ENCODE results near the gene MRPS31. TPM values are rescaled to one million over a fixed set of nuclear protein-coding genes. Genes with fewer than 3 reads are reported as not detected.
"Not testable (repeated sequence)": the region's sequence is repeated elsewhere in the genome, so short reads cannot be mapped to it uniquely, and the experiment has no call there.

Gene MRPS31
- total and polyA plus RNA-seq, 3 experiments from 2014 or later, result 36.7 to 44.2 (median 38.6) TPM

DNA sequence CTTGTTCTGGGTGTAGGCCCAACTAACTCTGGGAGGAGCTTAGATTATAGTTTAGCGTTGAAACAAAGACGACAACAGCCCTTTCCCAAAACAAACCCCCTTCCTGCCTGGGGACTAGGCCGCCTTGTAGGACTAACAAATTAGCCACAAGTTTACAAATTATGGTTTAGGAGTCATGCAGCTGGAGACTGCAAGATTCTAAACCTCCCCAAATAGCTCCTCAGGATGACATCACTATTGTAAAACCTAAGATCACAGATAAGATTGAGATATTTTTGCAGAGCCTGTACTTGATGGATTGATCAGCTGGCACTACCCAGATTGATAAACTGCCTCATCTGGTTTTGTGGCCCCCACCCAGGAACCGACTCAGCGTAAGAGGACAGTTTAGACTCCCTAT lies 16.1 kb upstream of the MRPS31 start:
- Mint-ChIP-seq H3K4me3 (peak overlapping the region in 5 of 7 donors; percentile 21 to 83 (median 57)), H3K36me3 (peaks cover 0 to 1% (median 0%) of the 10 kb centered on the region in 3 donors), H3K4me1 (peaks cover 14 to 43% (median 40%) of the 10 kb centered on the region in 3 donors), H3K27ac (peak overlapping the region in 2 of 8 donors; percentile 52 to 84), H3K9me3 (no peaks in the 10 kb centered on the region), H3K27me3 (peaks cover 0 to 2% of the 10 kb centered on the region in 2 donors)
- no peak overlapping the region for H3K4me3 ChIP-seq (ENCODE audit: low read length)
- H3K9me3 ChIP-seq (ENCODE audit: low read length), result no peaks in the 10 kb centered on the region
- POLR2A ChIA-PET, result no interaction called here
- H3K4me1 ChIP-seq (ENCODE audit: insufficient read depth, low read length), result peaks cover 7% of the 10 kb centered on the region
- no peak overlapping the region for H3K27ac ChIP-seq (ENCODE audit: low read depth, low read length)
- CTCF ChIA-PET, result interaction anchor here (1.4 to 3.1 kb wide), 2 partner anchors 10 to 134 kb away, joined by 8 to 10 read pairs; no protein-coding TSS in a partner anchor
- DNase-seq, result no peak
- H3K27me3 ChIP-seq (ENCODE audit: insufficient read depth, low read length, poor library complexity, severe bottlenecking), result no peaks in the 10 kb centered on the region
- no peaks in the 10 kb centered on the region for H3K36me3 ChIP-seq (ENCODE audit: insufficient read depth, low read length)

DNA sequence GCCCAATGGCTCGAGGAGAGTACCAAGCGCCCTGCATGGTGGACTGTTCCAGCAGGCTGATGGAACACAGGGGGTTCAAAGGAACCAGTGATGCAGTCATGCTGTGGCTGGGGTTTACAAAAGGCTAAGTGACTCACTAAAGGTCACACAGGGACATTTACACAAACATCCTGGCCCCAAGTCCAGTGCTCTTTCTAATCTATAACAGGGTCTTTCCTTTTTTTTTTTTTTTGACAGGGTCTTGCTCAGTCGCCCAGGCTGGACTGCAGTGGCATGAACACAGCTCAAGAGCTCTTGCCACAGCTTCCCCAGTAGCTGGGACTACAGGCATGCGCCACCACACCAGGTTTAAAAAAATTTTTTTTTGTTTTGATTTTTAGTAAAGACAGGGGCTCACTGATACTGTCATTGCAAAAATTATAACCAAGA lies 15.6 kb upstream of the MRPS31 start:
- Mint-ChIP-seq H3K27me3 (peaks cover 0 to 2% of the 10 kb centered on the region in 2 donors), H3K27ac (peak overlapping the region in 2 of 8 donors; percentile 51), H3K9me3 (no peaks in the 10 kb centered on the region), H3K4me1 (peaks cover 10 to 38% (median 35%) of the 10 kb centered on the region in 3 donors), H3K4me3 (peak overlapping the region in 1 of 7 donors; percentile 85), H3K36me3 (peaks cover 0 to 1% (median 0%) of the 10 kb centered on the region in 3 donors)
- H3K27me3 ChIP-seq (ENCODE audit: insufficient read depth, low read length, poor library complexity, severe bottlenecking), result no peaks in the 10 kb centered on the region
- POLR2A ChIA-PET, result no interaction called here
- no peaks in the 10 kb centered on the region for H3K9me3 ChIP-seq (ENCODE audit: low read length)
- peaks cover 7% of the 10 kb centered on the region for H3K4me1 ChIP-seq (ENCODE audit: insufficient read depth, low read length)
- H3K36me3 ChIP-seq (ENCODE audit: insufficient read depth, low read length), result no peaks in the 10 kb centered on the region
- no peak overlapping the region for H3K4me3 ChIP-seq (ENCODE audit: low read length)
- CTCF ChIA-PET, result interaction anchor here (1.4 to 3.1 kb wide), 2 partner anchors 9 to 135 kb away, joined by 8 to 10 read pairs; no protein-coding TSS in a partner anchor
- no peak overlapping the region for H3K27ac ChIP-seq (ENCODE audit: low read depth, low read length)
- no peak for DNase-seq

- POLR2A ChIA-PET, result no interaction called here
- Mint-ChIP-seq H3K4me3 (no peak overlapping the region), H3K27ac (no peak overlapping the region), H3K9me3 (no peaks in the 10 kb centered on the region), H3K4me1 (peaks cover 0 to 22% (median 21%) of the 10 kb centered on the region in 3 donors), H3K36me3 (no peaks in the 10 kb centered on the region), H3K27me3 (peaks cover 0 to 2% of the 10 kb centered on the region in 2 donors)
- Histone ChIP-seq H3K4me3 (ENCODE audit: low read length) (no peak overlapping the region), H3K27ac (ENCODE audit: low read depth, low read length) (no peak overlapping the region), H3K27me3 (ENCODE audit: insufficient read depth, low read length, poor library complexity, severe bottlenecking) (no peaks in the 10 kb centered on the region), H3K4me1 (ENCODE audit: insufficient read depth, low read length) (peaks cover 7% of the 10 kb centered on the region), H3K9me3 (ENCODE audit: low read length) (no peaks in the 10 kb centered on the region), H3K36me3 (ENCODE audit: insufficient read depth, low read length) (no peaks in the 10 kb centered on the region)
- no peak for DNase-seq
- CTCF ChIA-PET, result no interaction called here
Observed at GRCh38 chr13:40784540-40784939, 13.6 kb upstream of the MRPS31 start.

GRCh38 chr13:40782971-40783370 lies 12.0 kb upstream of the MRPS31 start:
- H3K36me3 ChIP-seq (ENCODE audit: insufficient read depth, low read length); H3K9me3 ChIP-seq (ENCODE audit: low read length); H3K27ac ChIP-seq (ENCODE audit: low read depth, low read length); H3K36me3 Mint-ChIP-seq; POLR2A ChIA-PET; H3K4me3 Mint-ChIP-seq; H3K27me3 Mint-ChIP-seq; DNase-seq; CTCF ChIA-PET; H3K4me1 ChIP-seq (ENCODE audit: insufficient read depth, low read length); H3K27ac Mint-ChIP-seq; H3K9me3 Mint-ChIP-seq; H3K4me3 ChIP-seq (ENCODE audit: low read length); H3K27me3 ChIP-seq (ENCODE audit: insufficient read depth, low read length, poor library complexity, severe bottlenecking): not testable (repeated sequence)
- peaks cover 0 to 21% (median 19%) of the 10 kb centered on the region in 3 donors for H3K4me1 Mint-ChIP-seq

DNA sequence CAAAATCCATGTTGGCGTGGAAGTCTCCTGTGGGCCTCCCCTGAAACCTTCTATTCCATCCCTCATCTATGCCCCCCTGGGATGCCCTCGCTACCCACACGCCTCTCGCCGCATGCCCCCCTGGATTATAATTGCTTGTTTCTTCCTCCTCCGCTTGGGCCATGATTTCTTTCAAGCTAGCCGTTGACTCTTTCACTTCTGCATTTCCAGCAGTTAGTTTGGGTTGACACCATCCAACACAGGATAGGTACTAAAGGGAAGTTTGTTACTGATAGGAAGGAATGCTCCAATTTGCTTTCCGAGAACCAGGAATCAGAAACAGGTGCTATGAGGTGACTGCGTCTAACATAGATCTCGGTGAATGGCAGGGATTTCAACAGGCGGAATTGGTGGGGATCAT lies 10.7 kb upstream of the MRPS31 start:
- Mint-ChIP-seq H3K9me3 (no peaks in the 10 kb centered on the region), H3K27ac (peak overlapping the region in 3 of 8 donors; percentile 29 to 65 (median 46)), H3K4me3 (no peak overlapping the region), H3K36me3 (no peaks in the 10 kb centered on the region), H3K27me3 (peaks cover 0 to 2% of the 10 kb centered on the region in 2 donors), H3K4me1 (peaks cover 10 to 22% (median 19%) of the 10 kb centered on the region in 3 donors)
- no peak for DNase-seq
- H3K9me3 ChIP-seq (ENCODE audit: low read length), result no peaks in the 10 kb centered on the region
- no peaks in the 10 kb centered on the region for H3K36me3 ChIP-seq (ENCODE audit: insufficient read depth, low read length)
- no peaks in the 10 kb centered on the region for H3K27me3 ChIP-seq (ENCODE audit: insufficient read depth, low read length, poor library complexity, severe bottlenecking)
- H3K27ac ChIP-seq (ENCODE audit: low read depth, low read length), result no peak overlapping the region
- no peak overlapping the region for H3K4me3 ChIP-seq (ENCODE audit: low read length)
- CTCF ChIA-PET, result no interaction called here
- POLR2A ChIA-PET, result no interaction called here
- H3K4me1 ChIP-seq (ENCODE audit: insufficient read depth, low read length), result peaks cover 14% of the 10 kb centered on the region

DNA sequence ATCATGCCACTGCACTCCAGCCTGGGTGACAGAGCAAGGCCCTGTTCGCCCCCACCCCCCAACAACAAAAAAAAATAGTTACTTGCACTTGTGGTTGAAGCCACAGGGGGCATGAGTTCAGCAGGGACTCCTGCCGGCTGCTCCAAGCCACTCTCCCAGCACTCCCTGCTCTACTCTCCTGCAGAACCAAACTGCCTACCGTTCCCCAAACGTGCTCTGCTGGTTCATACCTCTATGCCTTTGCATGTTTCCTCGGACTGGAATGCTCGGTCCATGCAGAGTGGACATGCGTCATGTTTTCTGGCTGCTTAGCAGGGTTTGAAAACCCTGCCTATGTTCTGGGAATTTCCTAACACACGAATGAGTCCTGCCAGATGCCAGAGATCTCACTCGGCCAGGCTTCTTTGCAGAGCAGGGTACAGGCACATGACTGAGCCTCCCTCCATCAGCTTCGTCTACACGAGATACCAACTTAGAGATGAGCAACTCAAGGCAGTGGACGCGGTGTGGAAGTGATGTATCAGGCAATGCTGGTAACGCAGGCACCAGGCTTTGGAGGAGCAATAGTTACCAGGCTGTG lies 9.9 kb upstream of the MRPS31 start:
- H3K27me3 ChIP-seq (ENCODE audit: insufficient read depth, low read length, poor library complexity, severe bottlenecking), result no peaks in the 10 kb centered on the region
- Mint-ChIP-seq H3K4me1 (peaks cover 15 to 25% (median 21%) of the 10 kb centered on the region in 3 donors), H3K9me3 (no peaks in the 10 kb centered on the region), H3K36me3 (no peaks in the 10 kb centered on the region), H3K27ac (peak overlapping the region in 3 of 8 donors; percentile 23 to 72 (median 35)), H3K4me3 (no peak overlapping the region), H3K27me3 (no peaks in the 10 kb centered on the region)
- peaks cover 22% of the 10 kb centered on the region for H3K4me1 ChIP-seq (ENCODE audit: insufficient read depth, low read length)
- H3K4me3 ChIP-seq (ENCODE audit: low read length), result no peak overlapping the region
- CTCF ChIA-PET, result no interaction called here
- no peaks in the 10 kb centered on the region for H3K36me3 ChIP-seq (ENCODE audit: insufficient read depth, low read length)
- H3K9me3 ChIP-seq (ENCODE audit: low read length), result no peaks in the 10 kb centered on the region
- H3K27ac ChIP-seq (ENCODE audit: low read depth, low read length), result no peak overlapping the region
- DNase-seq, result no peak
- POLR2A ChIA-PET, result no interaction called here

- peaks cover 19 to 27% (median 27%) of the 10 kb centered on the region in 3 donors for H3K4me1 Mint-ChIP-seq
- H3K27me3 ChIP-seq (ENCODE audit: insufficient read depth, low read length, poor library complexity, severe bottlenecking), result no peaks in the 10 kb centered on the region
- POLR2A ChIA-PET, result interaction anchor here (0.6 kb wide), 1 partner anchor 1067 kb away, joined by 3 read pairs; no protein-coding TSS in a partner anchor
Observed at GRCh38 chr13:40779796-40780285, 8.9 kb upstream of the MRPS31 start.

GRCh38 chr13:40779049-40779448 lies 8.1 kb upstream of the MRPS31 start:
- H3K36me3 Mint-ChIP-seq, result no peaks in the 10 kb centered on the region
- H3K27ac ChIP-seq (ENCODE audit: low read depth, low read length), result no peak overlapping the region
- CTCF ChIA-PET, result interaction anchor here (1.2 to 1.6 kb wide), 3 partner anchors 12 to 1096 kb away, joined by 3 to 4 read pairs (median 3); no protein-coding TSS in a partner anchor
- H3K4me3 Mint-ChIP-seq, result peak overlapping the region in 2 of 7 donors; percentile 29 to 62
- H3K4me3 ChIP-seq (ENCODE audit: low read length), result no peak overlapping the region
- H3K27me3 Mint-ChIP-seq, result no peaks in the 10 kb centered on the region
- H3K4me1 ChIP-seq (ENCODE audit: insufficient read depth, low read length), result peaks cover 23% of the 10 kb centered on the region
- POLR2A ChIA-PET, result no interaction called here
- H3K27ac Mint-ChIP-seq, result peak overlapping the region in 6 of 8 donors; percentile 11 to 96 (median 67)
- no peaks in the 10 kb centered on the region for H3K9me3 Mint-ChIP-seq
- no peaks in the 10 kb centered on the region for H3K27me3 ChIP-seq (ENCODE audit: insufficient read depth, low read length, poor library complexity, severe bottlenecking)
- H3K4me1 Mint-ChIP-seq, result peaks cover 19 to 27% (median 27%) of the 10 kb centered on the region in 3 donors
- H3K36me3 ChIP-seq (ENCODE audit: insufficient read depth, low read length), result no peaks in the 10 kb centered on the region
- DNase-seq, result no peak
- no peaks in the 10 kb centered on the region for H3K9me3 ChIP-seq (ENCODE audit: low read length)

More at GRCh38 chr13:40779796-40780285, 8.9 kb upstream of the MRPS31 start:
- Mint-ChIP-seq H3K27me3 (no peaks in the 10 kb centered on the region), H3K4me3 (no peak overlapping the region), H3K27ac (peak overlapping the region in 1 of 8 donors; percentile 38), H3K36me3 (no peaks in the 10 kb centered on the region), H3K9me3 (no peaks in the 10 kb centered on the region)
- Histone ChIP-seq H3K27ac (ENCODE audit: low read depth, low read length) (no peak overlapping the region), H3K9me3 (ENCODE audit: low read length) (no peaks in the 10 kb centered on the region), H3K4me3 (ENCODE audit: low read length) (no peak overlapping the region), H3K4me1 (ENCODE audit: insufficient read depth, low read length) (peaks cover 23% of the 10 kb centered on the region), H3K36me3 (ENCODE audit: insufficient read depth, low read length) (no peaks in the 10 kb centered on the region)
- DNase-seq, result no peak
- CTCF ChIA-PET, result interaction anchor here (0.6 to 1.6 kb wide), 3 partner anchors 8 to 1096 kb away, joined by 3 to 4 read pairs (median 3); no protein-coding TSS in a partner anchor

Measured in CD8-positive, alpha-beta memory T cell (primary cell).